Ascending aorta (tissue), 2 donors: ENCODE data around the gene OR14J1. TPM values are rescaled to one million over a fixed set of nuclear protein-coding genes. Genes with fewer than 3 reads are reported as not detected.
"Not testable (repeated sequence)": the region's sequence is repeated elsewhere in the genome, so short reads cannot be mapped to it uniquely, and the experiment has no call there.

Experiments
- DNase-seq, 2 donors: peaks; one replicate each; pipeline ENCODE4 v3.0.0-alpha.2; 2019; ENCODE audit warnings: low spot score in 2 of 2
- H3K27ac ChIP-seq, 2 donors: fragments of 200-600 bp; sonication (generic); one replicate each; pipeline ENCODE4 v1.5.1; 2016 to 2017; ENCODE audit warnings: mild to moderate bottlenecking in 1 of 2
- H3K27me3 ChIP-seq: fragments of 200-600 bp; sonication (generic); one replicate; pipeline ENCODE4 v1.5.1; 2017
- H3K36me3 ChIP-seq, 2 donors: fragments of 200-600 bp; sonication (generic); one replicate each; pipeline ENCODE4 v1.5.1; 2016
- H3K4me1 ChIP-seq, 2 donors: fragments of 200-600 bp; sonication (generic); one replicate each; pipeline ENCODE4 v1.5.1; 2016 to 2017; ENCODE audit warnings: mild to moderate bottlenecking in 1 of 2
- H3K4me3 ChIP-seq, 2 donors: fragments of 200-600 bp; sonication (generic); one replicate each; pipeline ENCODE4 v1.5.1; 2016 to 2017; ENCODE audit warnings: mild to moderate bottlenecking in 1 of 2
- H3K9me3 ChIP-seq, 2 donors: fragments of 200-600 bp; sonication (generic); one replicate each; pipeline ENCODE4 v1.5.1; 2016
- CTCF ChIP-seq, 3 experiments: fragments of 200-600 bp in 2 of 3; fragments of 450-650 bp in 1 of 3; sonication (generic) in 2 of 3; IDR thresholded peaks; one replicate each; pipeline ENCODE4 v1.5.1; 2016 to 2019; ENCODE audit warnings: antibody characterized with exemption in 3 of 3, mild to moderate bottlenecking in 1 of 3, moderate library complexity in 1 of 3
- intact Hi-C: fragments of 100-400 bp; cut with DNase I; formaldehyde crosslinking; loops from one replicate; pipeline ENCODE4 v1.15.1; 2023
- total RNA-seq: library from RNA; depleted of rRNA; stranded (reverse); fragments of >200 nt; gene quantifications from one replicate; pipeline ENCODE4 v1.1.0, GENCODE V29; 2016

The OR14J1 gene
- total RNA-seq, 1 donor from 2014 or later: not detected

DNA sequence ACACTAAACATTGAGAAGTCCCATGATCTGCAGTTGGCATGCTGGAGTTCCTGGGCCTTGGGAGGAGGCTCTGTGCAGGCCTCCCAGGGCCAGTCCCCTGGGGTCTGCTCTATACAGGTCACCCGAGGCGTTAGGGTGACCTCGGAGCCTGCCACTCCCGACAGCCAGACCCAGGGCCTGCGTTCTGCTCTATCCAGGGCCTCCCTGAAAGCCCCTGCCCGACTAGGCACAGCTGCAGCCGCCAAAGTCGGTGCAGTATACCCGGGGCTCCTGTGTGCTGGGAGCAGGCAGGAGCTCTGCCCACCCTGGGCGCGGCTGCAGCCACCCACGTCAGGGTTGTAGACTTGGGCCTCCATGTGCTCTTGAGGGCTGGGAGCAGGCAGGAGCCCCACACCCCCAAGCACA lies 6.3 kb upstream of the OR14J1 start:
- Histone ChIP-seq H3K36me3 (no peaks in the 10 kb centered on the region), H3K27ac (no peak overlapping the region), H3K9me3 (no peaks in the 10 kb centered on the region), H3K4me3 (no peak overlapping the region), H3K4me1 (no peaks in the 10 kb centered on the region), H3K27me3 (no peaks in the 10 kb centered on the region)
- intact Hi-C loops: no loop called here
- DNase-seq: no peak
- no peak for TF ChIP-seq CTCF (IDR thresholded peaks at IDR 0.05)

- Histone ChIP-seq H3K36me3 (no peaks in the 10 kb centered on the region), H3K27ac (no peak overlapping the region), H3K4me1 (no peaks in the 10 kb centered on the region), H3K9me3 (no peaks in the 10 kb centered on the region), H3K4me3 (no peak overlapping the region), H3K27me3 (no peaks in the 10 kb centered on the region)
- intact Hi-C loops: no loop called here
- no peak for DNase-seq
- TF ChIP-seq CTCF (IDR thresholded peaks at IDR 0.05): no peak
Measured at GRCh38 chr6:29295623-29296022, 5.9 kb upstream of the OR14J1 start.

- Histone ChIP-seq H3K4me3 (no peak overlapping the region), H3K27me3 (no peaks in the 10 kb centered on the region), H3K36me3 (no peaks in the 10 kb centered on the region), H3K4me1 (no peaks in the 10 kb centered on the region), H3K27ac (no peak overlapping the region), H3K9me3 (no peaks in the 10 kb centered on the region)
- intact Hi-C loops: no loop called here
- TF ChIP-seq CTCF (IDR thresholded peaks at IDR 0.05): no peak
- DNase-seq: no peak
Measured at GRCh38 chr6:29319931-29320330, 18.4 kb downstream of the OR14J1 start.

DNA sequence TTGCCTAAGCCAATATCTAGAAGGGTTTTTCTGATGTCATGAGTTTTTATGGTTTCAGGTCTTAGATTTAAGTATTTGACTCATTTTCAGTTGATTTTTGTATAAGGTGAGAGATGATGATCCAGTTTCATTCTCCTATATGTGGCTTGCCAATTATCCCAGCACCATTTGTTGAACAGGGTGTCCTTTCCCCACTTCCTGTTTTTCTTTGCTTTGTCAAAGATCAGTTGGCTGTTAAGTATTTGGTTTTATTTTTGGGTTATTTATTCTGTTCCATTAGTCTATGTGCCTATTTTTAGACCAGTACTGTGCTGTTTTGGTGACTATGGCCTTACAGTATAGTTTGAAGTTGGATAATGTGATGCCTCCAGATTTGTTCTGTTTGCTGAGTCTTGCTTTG lies 21.8 kb downstream of the OR14J1 start:
- H3K4me1 ChIP-seq, H3K27me3 ChIP-seq, H3K27ac ChIP-seq, H3K9me3 ChIP-seq, DNase-seq, H3K36me3 ChIP-seq, H3K4me3 ChIP-seq, intact Hi-C loops: not testable (repeated sequence)

DNA sequence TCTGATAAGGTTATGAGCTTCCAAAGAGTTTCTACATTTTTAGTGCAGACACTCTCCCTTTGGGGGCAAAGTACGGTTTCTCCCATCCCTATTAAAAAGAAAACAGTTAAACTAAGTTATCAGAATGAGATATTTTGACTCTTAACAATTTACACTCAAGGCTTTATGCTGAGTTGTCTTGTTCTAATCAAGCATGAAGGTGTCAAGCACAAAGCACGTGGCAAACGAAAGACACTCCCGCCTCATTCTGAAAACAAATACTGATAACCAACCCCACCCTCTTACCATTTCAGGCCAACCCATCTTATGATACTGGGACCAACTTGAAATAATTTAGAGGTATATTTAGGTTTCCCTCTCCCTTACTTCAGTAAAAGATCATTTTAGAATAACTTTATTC lies 24.3 kb downstream of the OR14J1 start:
- TF ChIP-seq CTCF (IDR thresholded peaks at IDR 0.05): no peak

DNA sequence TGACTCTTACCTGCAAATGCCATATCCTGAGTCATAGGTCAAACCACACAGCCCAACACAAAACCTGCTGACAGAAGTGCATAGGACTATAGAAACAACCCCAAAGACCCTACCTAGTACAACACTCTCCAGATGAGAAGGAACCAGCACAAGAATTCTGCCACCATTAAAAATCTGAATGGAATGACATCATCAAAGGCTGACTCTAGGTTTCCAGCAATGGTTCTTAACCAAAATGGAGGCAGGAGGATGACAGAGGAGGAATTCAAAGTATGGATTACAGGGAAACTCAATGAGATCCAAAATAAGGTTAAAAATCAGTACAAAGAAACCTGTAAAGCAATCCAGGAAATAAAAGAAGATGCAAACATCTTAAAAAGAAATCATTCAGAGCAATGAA lies 31.2 kb downstream of the OR14J1 start:
- H3K27ac ChIP-seq: no peak overlapping the region
- intact Hi-C loops: no loop called here
- H3K4me3 ChIP-seq: no peak overlapping the region
- H3K9me3 ChIP-seq: no peaks in the 10 kb centered on the region
- H3K27me3 ChIP-seq: no peaks in the 10 kb centered on the region
- H3K4me1 ChIP-seq: no peaks in the 10 kb centered on the region
- DNase-seq: no peak
- no peaks in the 10 kb centered on the region for H3K36me3 ChIP-seq
- TF ChIP-seq CTCF (IDR thresholded peaks at IDR 0.05): no peak

More for the DNA sequence above, 24.3 kb downstream of the OR14J1 start:
- Histone ChIP-seq H3K36me3 (no peaks in the 10 kb centered on the region), H3K27ac (no peak overlapping the region), H3K27me3 (no peaks in the 10 kb centered on the region), H3K4me3 (no peak overlapping the region), H3K9me3 (no peaks in the 10 kb centered on the region), H3K4me1 (no peaks in the 10 kb centered on the region)
- intact Hi-C loops: no loop called here
- no peak for DNase-seq
